Fibroblast of the aortic adventitia (primary cell): Measurements from ENCODE around the gene PPM1B. TPM values are rescaled to one million over a fixed set of nuclear protein-coding genes. Genes with fewer than 3 reads are reported as not detected.

Source experiments
- DNase-seq: peaks from one replicate; pipeline ENCODE4 v3.0.0-alpha.2; 2010; ENCODE audit warnings: low read depth
- H3K4me3 ChIP-seq: 2 replicates; pipeline ENCODE4 v1.5.1; 2011; ENCODE audit warnings: low read depth, mild to moderate bottlenecking, control low read depth, low read length, moderate library complexity
- total RNA-seq: library from RNA; depleted of rRNA; stranded (reverse); fragments of >200 nt; gene quantifications from 2 replicates; pipeline ENCODE4 v1.2.3, GENCODE V29; 2012; ENCODE audit warnings: low replicate concordance
- TF ChIP-seq, protein P1 (sequence below): IDR thresholded peaks from 2 replicates; pipeline ENCODE4 v1.5.1; 2011; ENCODE audit warnings: mild to moderate bottlenecking, low read length, control low read depth, inconsistent platforms; ENCODE audit not compliant: insufficient read depth

The PPM1B gene
- total RNA-seq, 1 donor: 30.0 TPM

DNA sequence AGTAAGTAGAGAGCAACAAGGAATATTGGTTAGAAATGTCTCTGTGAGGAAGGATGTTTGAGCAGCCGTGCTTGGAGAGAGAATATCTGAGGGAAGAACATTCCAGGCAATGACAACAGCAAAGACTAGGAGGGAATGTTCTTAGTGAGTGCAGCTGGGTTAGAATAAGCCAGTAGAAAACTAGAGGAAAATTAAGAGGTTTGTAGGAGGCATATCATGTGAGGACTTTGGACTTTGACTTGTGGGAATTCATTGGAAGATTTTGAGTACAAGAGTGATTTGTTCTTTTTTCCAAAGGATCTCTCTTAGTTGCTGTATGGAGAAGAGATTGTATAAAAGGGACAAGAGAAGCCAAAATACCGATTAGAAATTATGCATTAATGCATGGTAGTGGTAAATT is 47.2 kb downstream of the PPM1B start:
- TF ChIP-seq, protein P1, sequence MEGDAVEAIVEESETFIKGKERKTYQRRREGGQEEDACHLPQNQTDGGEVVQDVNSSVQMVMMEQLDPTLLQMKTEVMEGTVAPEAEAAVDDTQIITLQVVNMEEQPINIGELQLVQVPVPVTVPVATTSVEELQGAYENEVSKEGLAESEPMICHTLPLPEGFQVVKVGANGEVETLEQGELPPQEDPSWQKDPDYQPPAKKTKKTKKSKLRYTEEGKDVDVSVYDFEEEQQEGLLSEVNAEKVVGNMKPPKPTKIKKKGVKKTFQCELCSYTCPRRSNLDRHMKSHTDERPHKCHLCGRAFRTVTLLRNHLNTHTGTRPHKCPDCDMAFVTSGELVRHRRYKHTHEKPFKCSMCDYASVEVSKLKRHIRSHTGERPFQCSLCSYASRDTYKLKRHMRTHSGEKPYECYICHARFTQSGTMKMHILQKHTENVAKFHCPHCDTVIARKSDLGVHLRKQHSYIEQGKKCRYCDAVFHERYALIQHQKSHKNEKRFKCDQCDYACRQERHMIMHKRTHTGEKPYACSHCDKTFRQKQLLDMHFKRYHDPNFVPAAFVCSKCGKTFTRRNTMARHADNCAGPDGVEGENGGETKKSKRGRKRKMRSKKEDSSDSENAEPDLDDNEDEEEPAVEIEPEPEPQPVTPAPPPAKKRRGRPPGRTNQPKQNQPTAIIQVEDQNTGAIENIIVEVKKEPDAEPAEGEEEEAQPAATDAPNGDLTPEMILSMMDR: no peak
- no peak for DNase-seq
- no peak overlapping the region for H3K4me3 ChIP-seq

DNA sequence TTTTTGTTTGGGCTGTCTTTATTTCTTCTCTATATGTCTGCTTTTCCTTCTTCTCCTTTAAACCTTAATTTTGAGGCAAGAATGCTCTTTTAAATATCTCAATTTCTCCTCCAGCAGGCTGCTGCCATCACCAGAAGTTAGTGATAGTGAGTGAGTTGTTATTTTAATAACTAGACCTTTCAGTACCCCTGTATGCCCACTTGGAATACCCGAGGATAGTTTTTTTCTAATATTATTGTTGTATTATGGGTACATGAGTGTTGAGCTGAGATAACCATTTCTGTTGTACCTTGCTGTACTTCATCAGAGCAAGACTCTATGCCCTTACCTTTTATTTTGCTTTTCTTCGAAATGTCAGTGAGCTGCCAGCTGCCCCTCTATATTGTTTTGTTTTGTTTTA is 50.1 kb downstream of the PPM1B start:
- TF ChIP-seq, protein P1: no peak
- H3K4me3 ChIP-seq: no peak overlapping the region
- no peak for DNase-seq

DNA sequence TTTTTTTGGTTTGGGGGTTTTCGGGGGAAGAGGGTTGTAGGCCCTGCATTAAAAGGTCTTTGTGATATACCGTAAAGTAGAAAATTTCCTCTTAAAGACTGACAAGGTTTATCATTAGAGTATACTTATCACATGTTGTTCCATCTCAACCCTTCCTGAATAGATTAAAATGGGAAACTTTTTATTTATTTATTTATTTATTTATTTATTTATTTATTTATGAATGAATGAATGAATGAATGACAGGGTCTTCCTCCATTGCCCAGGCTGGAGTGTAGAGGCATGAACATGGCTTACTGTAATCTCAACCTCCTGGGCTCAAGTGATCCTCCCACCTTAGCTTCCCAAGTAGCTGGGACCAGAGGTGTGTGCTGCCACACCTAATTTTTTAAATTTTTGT is 58.1 kb downstream of the PPM1B start:
- no peak for DNase-seq
- TF ChIP-seq, protein P1: no peak
- no peak overlapping the region for H3K4me3 ChIP-seq

DNA sequence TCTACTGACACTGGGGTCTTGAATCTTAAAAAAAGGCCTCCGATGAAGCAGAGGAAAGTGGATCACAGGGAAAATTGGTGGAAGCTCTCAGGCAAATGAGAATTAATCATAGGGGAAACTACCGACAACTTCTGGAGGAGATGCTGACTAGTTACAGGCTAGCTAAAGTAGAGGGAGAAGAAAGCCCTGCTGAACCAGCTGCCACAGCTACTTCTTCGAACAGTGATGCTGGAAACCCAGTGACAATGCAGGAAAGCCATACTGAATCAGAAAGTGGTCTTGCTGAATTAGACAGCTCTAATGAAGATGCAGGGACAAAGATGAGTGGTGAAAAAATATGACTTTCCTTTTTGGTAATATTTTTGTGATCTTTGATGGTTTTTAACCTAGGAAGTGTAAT is 61.7 kb downstream of the PPM1B start:
- TF ChIP-seq, protein P1: no peak
- no peak overlapping the region for H3K4me3 ChIP-seq
- DNase-seq: no peak

DNA sequence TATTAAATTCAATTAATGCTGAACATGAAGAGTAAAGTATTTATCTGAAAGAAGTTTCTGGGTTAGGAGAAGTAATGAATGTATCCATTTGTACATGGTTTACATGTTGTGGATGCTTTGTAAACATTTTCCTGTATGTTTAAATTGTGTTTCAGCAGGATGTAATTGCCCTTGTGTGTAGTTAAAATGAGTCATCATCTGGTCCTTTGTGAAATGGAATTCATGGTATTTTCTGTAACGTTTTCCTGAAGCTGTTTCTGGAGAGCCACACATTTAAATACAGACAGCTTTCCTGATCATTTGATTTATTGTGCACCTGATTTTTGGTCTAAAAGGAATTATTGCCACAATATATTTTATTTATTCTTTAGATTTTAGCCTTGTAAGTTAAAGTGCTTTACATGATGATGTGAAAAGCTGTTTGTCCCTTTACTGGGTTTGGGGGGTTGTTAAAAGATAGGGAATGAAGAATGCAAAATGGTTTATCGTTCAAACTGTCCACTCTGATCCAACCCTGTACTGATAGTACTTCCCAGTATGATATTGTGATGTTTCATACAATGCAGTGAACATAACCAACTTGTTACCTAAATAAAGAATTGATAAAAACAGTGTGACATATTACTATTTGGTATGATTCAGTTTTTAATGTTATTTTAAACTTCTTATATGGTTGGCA is 64.9 kb downstream of the PPM1B start:
- no peak overlapping the region for H3K4me3 ChIP-seq
- DNase-seq: peak; percentile 70
- TF ChIP-seq, protein P1: no peak

DNA sequence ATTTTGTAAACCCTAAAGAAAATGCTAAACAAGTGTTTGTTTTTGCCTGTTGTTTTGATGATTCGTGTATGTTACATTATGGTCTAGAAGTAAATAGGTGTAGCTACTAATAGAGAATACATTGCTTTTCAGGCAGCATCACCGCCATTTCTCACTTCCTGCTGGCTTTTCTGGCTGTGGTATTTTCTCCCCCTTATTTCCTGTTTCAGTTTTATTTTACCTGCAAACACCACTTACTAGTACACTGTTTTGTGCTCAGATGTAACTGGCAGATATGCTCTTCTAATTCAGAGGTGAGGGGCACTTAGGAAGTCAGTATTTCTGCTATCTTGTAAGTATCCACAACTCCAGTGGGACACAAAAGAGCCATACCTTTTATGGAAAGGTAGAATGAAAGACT is 68.5 kb downstream of the PPM1B start:
- H3K4me3 ChIP-seq: no peak overlapping the region
- no peak for DNase-seq
- TF ChIP-seq, protein P1: no peak

DNA sequence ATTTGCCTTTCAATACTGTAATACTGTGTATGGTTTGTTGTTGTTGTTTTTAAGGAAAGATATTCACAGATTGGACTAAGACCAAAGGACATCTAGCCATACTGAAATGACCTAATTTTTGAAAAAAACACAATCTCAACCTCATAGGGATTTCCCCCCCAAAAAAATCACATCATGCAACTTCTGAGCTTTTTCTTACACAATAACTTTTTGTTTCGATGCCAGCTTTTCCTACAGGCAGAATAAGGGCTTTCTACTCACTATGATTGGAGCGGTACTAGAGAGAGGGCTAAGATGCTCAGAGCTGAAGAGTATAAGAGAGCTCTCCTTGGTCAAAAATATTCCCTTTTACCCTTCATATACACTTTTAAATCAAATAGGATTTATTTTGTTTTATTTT is 74.2 kb downstream of the PPM1B start:
- H3K4me3 ChIP-seq: no peak overlapping the region
- peak; percentile 28 for DNase-seq
- TF ChIP-seq, protein P1: no peak
